GM20000 (cell line): ENCODE results near the gene VAV2.

ENCODE experiments used
- DNase-seq: peaks from one replicate; pipeline ENCODE4 v3.0.0; 2012; ENCODE audit warnings: low spot score
- TF ChIP-seq, protein P1 (sequence below): IDR thresholded peaks from 2 replicates; pipeline ENCODE4 v1.5.1; 2012; ENCODE audit warnings: mild to moderate bottlenecking, control low read depth; ENCODE audit errors: extremely low read depth, missing control alignments

The VAV2 gene

DNA sequence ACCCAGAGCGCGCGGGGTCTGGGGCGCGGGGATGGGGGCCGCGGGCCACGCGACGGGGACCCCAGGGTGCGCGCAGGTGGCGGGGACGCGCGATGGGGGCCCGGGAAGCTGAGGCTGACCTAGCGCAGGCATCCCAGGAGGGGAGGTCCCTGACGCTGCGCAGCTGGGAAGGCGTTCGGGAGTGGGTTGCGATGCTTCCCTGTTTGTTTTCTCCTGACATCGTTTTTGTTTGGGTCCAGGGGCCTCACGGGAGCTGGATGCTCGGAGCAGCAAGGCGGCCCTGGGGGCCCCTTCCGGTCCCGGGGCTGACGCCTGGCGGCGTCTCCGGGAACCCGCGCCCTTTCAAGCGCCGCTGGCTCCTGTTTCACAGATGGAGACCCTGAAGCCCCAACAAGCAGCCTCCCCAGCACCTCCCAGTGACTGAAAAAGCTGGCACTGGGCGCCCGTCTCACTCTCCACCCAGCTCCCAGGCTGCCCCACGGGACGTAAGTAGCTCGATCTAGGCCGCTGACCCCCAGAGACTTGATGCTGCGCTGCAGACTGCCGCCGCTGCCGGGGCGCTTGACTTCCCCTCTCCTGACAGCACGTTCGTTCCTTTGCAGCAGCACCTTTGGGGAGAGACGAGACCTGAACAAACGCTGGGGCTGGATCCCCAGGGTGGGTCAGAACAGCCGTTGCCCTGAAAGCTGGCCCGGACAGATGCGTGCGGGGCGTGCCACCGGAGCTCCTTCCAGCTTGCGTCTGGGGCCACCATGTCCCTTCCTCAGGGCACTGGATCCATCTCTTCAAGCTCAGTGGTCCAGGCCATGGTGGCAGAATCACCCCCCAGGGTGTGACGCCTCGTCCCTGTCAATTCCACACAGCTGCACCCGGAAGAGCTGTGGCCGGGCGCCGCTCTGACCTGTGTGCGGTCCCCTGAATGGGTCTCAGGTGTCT, 33.8 kb upstream of the VAV2 start:
- peak; percentile 73 for DNase-seq
- TF ChIP-seq, protein P1, sequence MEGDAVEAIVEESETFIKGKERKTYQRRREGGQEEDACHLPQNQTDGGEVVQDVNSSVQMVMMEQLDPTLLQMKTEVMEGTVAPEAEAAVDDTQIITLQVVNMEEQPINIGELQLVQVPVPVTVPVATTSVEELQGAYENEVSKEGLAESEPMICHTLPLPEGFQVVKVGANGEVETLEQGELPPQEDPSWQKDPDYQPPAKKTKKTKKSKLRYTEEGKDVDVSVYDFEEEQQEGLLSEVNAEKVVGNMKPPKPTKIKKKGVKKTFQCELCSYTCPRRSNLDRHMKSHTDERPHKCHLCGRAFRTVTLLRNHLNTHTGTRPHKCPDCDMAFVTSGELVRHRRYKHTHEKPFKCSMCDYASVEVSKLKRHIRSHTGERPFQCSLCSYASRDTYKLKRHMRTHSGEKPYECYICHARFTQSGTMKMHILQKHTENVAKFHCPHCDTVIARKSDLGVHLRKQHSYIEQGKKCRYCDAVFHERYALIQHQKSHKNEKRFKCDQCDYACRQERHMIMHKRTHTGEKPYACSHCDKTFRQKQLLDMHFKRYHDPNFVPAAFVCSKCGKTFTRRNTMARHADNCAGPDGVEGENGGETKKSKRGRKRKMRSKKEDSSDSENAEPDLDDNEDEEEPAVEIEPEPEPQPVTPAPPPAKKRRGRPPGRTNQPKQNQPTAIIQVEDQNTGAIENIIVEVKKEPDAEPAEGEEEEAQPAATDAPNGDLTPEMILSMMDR, result no peak

DNA sequence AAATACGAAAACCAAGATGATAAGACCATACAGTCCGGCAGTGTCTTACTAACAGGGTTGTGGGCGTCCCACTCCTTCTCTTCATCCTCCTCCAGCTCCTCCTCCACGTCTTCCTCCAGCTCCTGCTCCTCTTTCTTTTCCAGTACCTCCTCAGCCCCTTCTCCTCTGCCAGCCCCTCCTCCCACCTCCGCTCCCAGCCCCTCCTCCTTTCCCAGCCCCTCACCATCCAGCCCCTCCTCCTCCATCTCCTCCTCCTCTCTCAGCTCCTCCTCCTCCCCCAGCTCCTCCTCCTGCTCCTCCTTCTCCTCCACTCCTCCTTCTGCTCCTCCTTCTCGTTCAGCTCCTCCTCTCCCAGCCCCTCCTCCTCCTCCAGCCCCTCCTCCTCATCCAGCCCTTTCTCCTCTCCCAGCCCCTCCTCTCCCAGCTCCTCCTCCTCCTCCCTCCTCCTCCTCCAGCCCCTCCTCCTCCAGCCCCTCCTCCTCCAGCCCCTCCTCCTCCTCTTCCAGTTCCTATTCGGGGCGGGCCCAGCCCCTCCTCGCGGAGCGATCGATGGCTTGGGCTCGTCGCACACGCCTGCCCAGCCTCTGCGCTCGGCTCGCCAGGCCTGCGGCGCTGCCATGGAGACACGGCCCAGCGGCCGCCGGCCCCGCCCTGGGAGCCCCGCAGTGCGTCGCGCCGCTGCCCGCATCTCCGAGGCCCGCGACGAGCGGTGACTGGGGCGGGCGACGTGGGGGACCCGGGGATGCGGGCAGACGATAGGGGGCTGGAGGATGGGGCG, 32.9 kb upstream of the VAV2 start, which contains the start of gene BRD3OS:
TSS of gene BRD3OS (plus strand) at position 654 of the 778 bp plus-strand sequence. CDS start 1,267 bp downstream, outside the sequence.
- TF ChIP-seq, protein P1, result no peak
- DNase-seq, result peak; percentile 98

DNA sequence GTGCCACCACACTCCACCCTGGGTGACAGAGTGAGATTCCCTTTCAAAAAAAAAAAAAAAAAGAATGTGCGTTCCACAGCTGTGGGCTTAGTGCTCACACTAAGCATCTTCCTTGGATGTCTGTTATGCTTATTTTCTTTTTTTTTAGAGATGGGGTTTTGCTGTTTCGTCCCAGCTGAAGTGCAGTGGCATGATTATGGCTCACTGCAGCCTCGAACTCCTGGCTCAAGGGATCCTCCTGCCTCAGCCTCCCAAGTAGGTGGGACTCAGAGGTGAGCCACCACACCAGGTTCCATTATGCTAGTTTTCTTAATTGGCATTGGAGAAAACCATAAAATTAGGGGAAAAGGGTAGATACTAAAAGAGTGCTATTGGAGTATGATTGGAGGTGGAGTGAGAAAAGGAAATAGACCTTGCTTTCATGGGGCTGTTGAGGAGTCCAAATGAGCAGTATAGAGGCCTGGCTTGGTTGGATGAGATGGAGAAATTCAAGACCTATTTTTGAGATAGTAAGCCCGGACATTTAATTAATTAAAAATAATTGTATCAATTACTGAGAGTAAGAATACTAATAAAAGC, 32.2 kb upstream of the VAV2 start:
- TF ChIP-seq, protein P1, result no peak
- no peak for DNase-seq

DNA sequence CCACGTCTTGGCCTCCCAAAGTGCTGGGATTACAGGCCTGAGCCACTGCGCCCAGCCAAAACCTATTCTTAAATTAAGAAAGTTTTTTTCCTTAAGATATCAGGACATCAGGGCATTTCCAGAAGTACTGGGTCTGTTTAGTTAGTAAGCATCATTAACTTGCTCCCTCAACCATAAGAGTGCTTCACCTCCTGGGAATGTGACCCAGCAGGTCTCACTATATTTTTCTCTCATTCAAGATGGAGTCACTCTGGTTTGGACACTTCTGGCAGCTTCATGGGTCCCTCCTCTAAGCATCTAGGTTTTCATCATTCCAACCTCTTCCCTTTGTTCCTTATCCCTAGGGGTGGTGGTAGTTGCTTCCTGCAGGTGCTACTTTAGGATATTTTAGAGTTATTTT, 22.8 kb upstream of the VAV2 start:
- TF ChIP-seq, protein P1, result no peak
- DNase-seq, result no peak

DNA sequence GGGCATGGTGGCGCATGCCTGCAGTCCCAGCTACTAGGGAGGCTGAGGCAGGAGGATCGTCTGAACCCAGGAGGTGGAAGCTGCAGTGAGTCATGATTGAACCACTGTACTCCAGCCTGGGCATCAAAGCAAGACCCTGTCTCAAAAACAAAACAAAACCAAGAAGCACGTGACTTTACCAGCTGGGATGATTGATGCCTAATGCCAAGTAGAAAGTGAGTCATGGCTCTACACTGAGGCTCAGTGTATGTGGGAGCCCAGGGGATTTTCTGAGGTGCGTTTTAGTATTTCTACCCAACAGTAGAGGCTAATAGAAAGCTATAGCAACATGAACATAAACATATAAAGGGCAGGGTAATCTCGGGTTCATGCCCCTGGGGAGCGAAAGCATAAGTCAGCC, 19.3 kb upstream of the VAV2 start:
- no peak for DNase-seq
- TF ChIP-seq, protein P1, result no peak

DNA sequence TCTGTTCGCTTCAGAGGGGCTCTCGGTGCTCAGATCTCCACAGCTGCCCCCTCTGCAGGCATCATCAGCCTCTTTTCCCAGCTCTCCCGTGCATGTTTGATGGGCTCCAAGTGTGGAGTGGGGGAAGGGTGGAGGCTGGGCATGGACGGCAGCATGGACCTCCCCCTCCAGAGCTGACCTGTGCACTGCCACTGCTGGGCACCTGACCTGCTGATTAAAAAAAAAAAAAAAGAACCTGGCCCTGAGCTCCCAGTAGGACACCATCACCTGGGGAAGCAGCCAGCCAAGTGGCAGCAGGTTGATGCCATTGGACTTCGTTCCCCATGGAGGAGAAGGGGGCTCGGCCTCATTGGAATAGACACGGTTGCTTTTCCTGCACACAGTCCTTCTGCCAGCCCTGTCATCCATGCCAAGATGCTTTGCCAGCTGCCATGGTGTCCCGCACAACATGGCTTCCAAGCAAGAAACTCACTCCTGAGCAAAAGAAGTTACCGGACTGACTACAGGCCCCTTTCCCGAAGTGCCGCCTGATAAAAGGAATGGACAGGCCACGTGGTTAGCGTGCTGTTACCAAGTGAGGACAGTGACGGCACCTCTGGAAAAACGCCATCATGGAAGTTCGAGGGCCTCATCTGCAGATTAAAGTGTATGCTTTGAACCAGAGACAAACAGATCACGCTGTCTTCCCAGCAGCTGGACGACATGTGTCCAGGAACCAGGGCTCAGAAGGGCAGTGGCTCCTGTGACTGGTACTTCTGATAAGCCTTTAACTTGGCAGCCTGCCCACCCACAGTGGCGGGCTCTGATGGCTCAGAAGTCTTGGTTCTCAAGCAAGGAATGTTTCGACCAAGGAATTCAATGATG, 18.4 kb upstream of the VAV2 start:
- DNase-seq, result no peak
- TF ChIP-seq, protein P1, result no peak
